K562 (cell line): ENCODE measurements around the gene SLC39A5. TPM values are rescaled to one million over a fixed set of nuclear protein-coding genes. Genes with fewer than 3 reads are reported as not detected.
A peak's percentile ranks its signal among the peaks of the same experiment; 100 is the strongest.

Experiments
- ARID4B ChIP-seq: sonication (generic); formaldehyde crosslinking; IDR thresholded peaks from 2 replicates; pipeline ENCODE4 v1.8.0; 2022; ENCODE audit warnings: mild to moderate bottlenecking, missing genetic modification reagents
- ARNT ChIP-seq, 2 experiments: fragments of 450-650 bp; IDR thresholded peaks; 2 replicates each; pipeline ENCODE4 v1.6.1; 2016; ENCODE audit warnings: mild to moderate bottlenecking in 1 of 2
- GABPA ChIP-seq: fragments of 200-800 bp; sonication (Bioruptor generic); conservative IDR thresholded peaks from 2 replicates; pipeline ENCODE4 v1.6.1; 2016; ENCODE audit warnings: low read depth, missing genetic modification characterization, missing compliant biosample characterization
- HOXB6 ChIP-seq: fragments of 250-450 bp; sonication (Bioruptor Pico); IDR thresholded peaks from 2 replicates; pipeline ENCODE4 v1.5.1; 2022; ENCODE audit warnings: mild to moderate bottlenecking, borderline replicate concordance
- MYC ChIP-seq, 2 experiments: fragments of 250-450 bp in 1 of 2; sonication (Bioruptor Pico) in 1 of 2; IDR thresholded peaks; 2 replicates each; pipeline versions ENCODE4 v1.5.1 to v1.6.1; 2012 to 2021; ENCODE audit warnings: low read depth in 2 of 2, borderline replicate concordance in 1 of 2, improper control_type of control experiment in 1 of 2, low read length in 1 of 2, mild to moderate bottlenecking in 1 of 2, moderate library complexity in 1 of 2
- SP1 ChIP-seq: sonication (generic); formaldehyde crosslinking; IDR thresholded peaks from 2 replicates; pipeline ENCODE4 v1.8.1; 2022; ENCODE audit warnings: mild to moderate bottlenecking, missing genetic modification reagents
- TRIM24 ChIP-seq, 2 experiments: fragments of 450-650 bp; IDR thresholded peaks; 2 replicates each; pipeline ENCODE4 v1.6.1; 2016
- ZNF324 ChIP-seq: fragments of 250-450 bp; sonication (Bioruptor Pico); IDR thresholded peaks from 2 replicates; pipeline ENCODE4 v1.4.0; 2020; ENCODE audit warnings: mild to moderate bottlenecking
- ZNF76 ChIP-seq: fragments of 250-450 bp; sonication (Bioruptor Pico); IDR thresholded peaks from 2 replicates; pipeline ENCODE4 v1.4.0; 2020; ENCODE audit warnings: mild to moderate bottlenecking, moderate library complexity, borderline replicate concordance
- polyA plus RNA-seq, 8 experiments: library from polyadenylated mRNA; depleted of rRNA in 4 of 8; stranded (reverse) in 5 of 8; unstranded in 3 of 8; fragments of >200 nt; fragmentation: Nextera tagmentation in 2 of 8; fragmentation: Illumina TruSeq in 1 of 8; extraction: Ambion mirVana in 2 of 8; extraction: Trizol in 1 of 8; gene quantifications; 2 replicates each; pipeline versions ENCODE4 v1.2.1 to v1.2.3, GENCODE V29; 2011 to 2014; ENCODE audit warnings: inconsistent platforms in 1 of 8, missing spikeins in 1 of 8
- total RNA-seq, 7 experiments: library from RNA; depleted of rRNA in 6 of 7; stranded (reverse); fragments of >200 nt in 6 of 7; fragmentation: Illumina TruSeq in 2 of 7; extraction: Trizol in 2 of 7; gene quantifications; 2 replicates each; pipeline versions ENCODE4 v1.2.1 to v1.2.3, GENCODE V29; 2011 to 2021; ENCODE audit warnings: low replicate concordance in 1 of 7
- TF ChIP-seq, protein P1 (sequence below): IDR thresholded peaks from 2 replicates; pipeline ENCODE4 v1.6.1; 2011; ENCODE audit warnings: borderline replicate concordance, low read depth, mild to moderate bottlenecking, moderate library complexity, low read length; ENCODE audit not compliant: insufficient read depth, poor library complexity, severe bottlenecking
- TF ChIP-seq, protein P2 (sequence below): fragments of 250-450 bp; sonication (Bioruptor Pico); IDR thresholded peaks from 2 replicates; pipeline ENCODE4 v1.8.0; 2022; ENCODE audit warnings: inconsistent platforms, mild to moderate bottlenecking, moderate library complexity, borderline replicate concordance

Gene SLC39A5
- total and polyA plus RNA-seq, 9 of the 15 experiments (the other 6 are each of a cell fraction or from before 2014, with no cell fraction given) = 0.08 to 0.10 TPM; not detected in 7

GRCh38 chr12:56266693-56267442 is 37.0 kb downstream of the SLC39A5 start, which contains the start of gene COQ10A (continued):
- TF ChIP-seq GABPA (tag) = peak; percentile 91
- TF ChIP-seq, protein P1, sequence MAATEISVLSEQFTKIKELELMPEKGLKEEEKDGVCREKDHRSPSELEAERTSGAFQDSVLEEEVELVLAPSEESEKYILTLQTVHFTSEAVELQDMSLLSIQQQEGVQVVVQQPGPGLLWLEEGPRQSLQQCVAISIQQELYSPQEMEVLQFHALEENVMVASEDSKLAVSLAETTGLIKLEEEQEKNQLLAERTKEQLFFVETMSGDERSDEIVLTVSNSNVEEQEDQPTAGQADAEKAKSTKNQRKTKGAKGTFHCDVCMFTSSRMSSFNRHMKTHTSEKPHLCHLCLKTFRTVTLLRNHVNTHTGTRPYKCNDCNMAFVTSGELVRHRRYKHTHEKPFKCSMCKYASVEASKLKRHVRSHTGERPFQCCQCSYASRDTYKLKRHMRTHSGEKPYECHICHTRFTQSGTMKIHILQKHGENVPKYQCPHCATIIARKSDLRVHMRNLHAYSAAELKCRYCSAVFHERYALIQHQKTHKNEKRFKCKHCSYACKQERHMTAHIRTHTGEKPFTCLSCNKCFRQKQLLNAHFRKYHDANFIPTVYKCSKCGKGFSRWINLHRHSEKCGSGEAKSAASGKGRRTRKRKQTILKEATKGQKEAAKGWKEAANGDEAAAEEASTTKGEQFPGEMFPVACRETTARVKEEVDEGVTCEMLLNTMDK = peak; percentile 82
- no peak for TF ChIP-seq ARNT (IDR thresholded peaks at IDR 0.05)
- no peak for TF ChIP-seq HOXB6 (CRISPR knock-in tag)
- peak; percentile 69; the same call in 1 of the 2 replicates for TF ChIP-seq MYC (IDR thresholded peaks at IDR 0.05; ENCODE audit: low read depth, low read length)
- no peak for TF ChIP-seq MYC (CRISPR knock-in tag; IDR thresholded peaks at IDR 0.05; ENCODE audit: borderline replicate concordance, low read depth)
- TF ChIP-seq, protein P2, sequence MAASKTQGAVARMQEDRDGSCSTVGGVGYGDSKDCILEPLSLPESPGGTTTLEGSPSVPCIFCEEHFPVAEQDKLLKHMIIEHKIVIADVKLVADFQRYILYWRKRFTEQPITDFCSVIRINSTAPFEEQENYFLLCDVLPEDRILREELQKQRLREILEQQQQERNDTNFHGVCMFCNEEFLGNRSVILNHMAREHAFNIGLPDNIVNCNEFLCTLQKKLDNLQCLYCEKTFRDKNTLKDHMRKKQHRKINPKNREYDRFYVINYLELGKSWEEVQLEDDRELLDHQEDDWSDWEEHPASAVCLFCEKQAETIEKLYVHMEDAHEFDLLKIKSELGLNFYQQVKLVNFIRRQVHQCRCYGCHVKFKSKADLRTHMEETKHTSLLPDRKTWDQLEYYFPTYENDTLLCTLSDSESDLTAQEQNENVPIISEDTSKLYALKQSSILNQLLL (CRISPR knock-in tag) = no peak
- TF ChIP-seq ZNF76 = 0 out of 2 replicates have a peak, but pooled peaks have one; percentile 20
- TF ChIP-seq ZNF324 (CRISPR knock-in tag) = no peak
- peak; percentile 91 for TF ChIP-seq ARID4B (CRISPR knock-in tag)
- TF ChIP-seq TRIM24 (IDR thresholded peaks at IDR 0.05) = no peak; a peak in 1 of 4 replicates
- peak; percentile 67; the same call in 1 of the 2 replicates for TF ChIP-seq SP1
